Measurements from ENCODE around the gene RHOB.
"Not testable (repeated sequence)": the region's sequence is repeated elsewhere in the genome, so short reads cannot be mapped to it uniquely, and the experiment has no call there.

Gene RHOB

GRCh38 chr2:20490300-20491181, 43.7 kb downstream of the RHOB start:
- DNase-seq (ENCODE audit: low read depth, low spot score): no peak

GRCh38 chr2:20491739-20492531, 45.1 kb downstream of the RHOB start:
- DNase-seq (ENCODE audit: low read depth, low spot score): no peak

- DNase-seq (ENCODE audit: low read depth, low spot score): not testable (repeated sequence)
Measured at GRCh38 chr2:20493095-20493494, 46.2 kb downstream of the RHOB start.

- no peak for DNase-seq (ENCODE audit: low read depth, low spot score)
Measured at GRCh38 chr2:20494241-20494640, 47.4 kb downstream of the RHOB start.

GRCh38 chr2:20496076-20496872, 49.4 kb downstream of the RHOB start:
- DNase-seq (ENCODE audit: low read depth, low spot score): no peak

GRCh38 chr2:20496942-20497341, 50.1 kb downstream of the RHOB start:
- no peak for DNase-seq (ENCODE audit: low read depth, low spot score)
